ENCODE measurements around the gene INTS4.

INTS4 gene

GRCh38 chr11:77994434-77995362, at the start of gene INTS4:
INTS4 (minus strand) TSS chr11:77994668; CDS start chr11:77994643, 25 bp downstream.
- no peak for TF ChIP-seq CTCF (IDR thresholded peaks at IDR 0.05)

GRCh38 chr11:78041843-78042440, 47.5 kb upstream of the INTS4 start:
- no peak for TF ChIP-seq CTCF (IDR thresholded peaks at IDR 0.05)

DNA sequence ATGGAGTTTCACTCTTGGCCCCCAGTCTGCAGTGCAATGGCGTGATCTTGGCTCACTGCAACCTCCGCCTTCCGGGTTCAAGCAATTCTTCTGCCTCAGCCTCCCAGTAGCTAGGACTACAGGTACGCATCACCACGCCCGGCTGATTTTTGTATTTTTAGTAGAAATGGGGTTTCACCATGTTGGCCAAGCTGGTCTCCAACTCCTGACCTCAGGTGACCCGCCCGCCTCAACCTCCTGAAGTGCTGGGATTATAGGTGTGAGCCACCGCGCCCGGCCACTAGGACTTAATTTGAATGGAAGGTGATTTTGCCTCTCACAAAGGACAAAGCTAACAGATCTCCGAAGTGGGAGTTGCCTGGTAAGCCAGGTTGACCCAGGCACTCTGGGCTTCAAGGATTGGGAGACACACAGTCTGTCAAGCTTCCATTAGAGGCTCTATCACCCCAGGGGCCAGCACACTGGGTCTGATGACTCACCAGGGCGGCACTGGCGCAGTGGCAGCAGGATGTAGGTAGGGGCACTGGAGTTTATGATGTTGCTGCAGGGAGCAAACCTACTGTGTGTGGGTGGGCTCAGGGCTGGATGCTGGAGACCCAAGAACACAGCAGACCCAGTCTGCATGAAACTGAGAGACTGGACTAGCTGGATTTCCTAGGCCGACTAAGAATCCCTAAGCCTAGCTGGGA, 46.4 kb upstream of the INTS4 start:
- TF ChIP-seq CTCF (IDR thresholded peaks at IDR 0.05) = no peak

GRCh38 chr11:78039919-78040671, 45.6 kb upstream of the INTS4 start:
- no peak for TF ChIP-seq CTCF (IDR thresholded peaks at IDR 0.05)

GRCh38 chr11:78039391-78039918, 45.0 kb upstream of the INTS4 start:
- TF ChIP-seq CTCF (IDR thresholded peaks at IDR 0.05) = no peak

DNA sequence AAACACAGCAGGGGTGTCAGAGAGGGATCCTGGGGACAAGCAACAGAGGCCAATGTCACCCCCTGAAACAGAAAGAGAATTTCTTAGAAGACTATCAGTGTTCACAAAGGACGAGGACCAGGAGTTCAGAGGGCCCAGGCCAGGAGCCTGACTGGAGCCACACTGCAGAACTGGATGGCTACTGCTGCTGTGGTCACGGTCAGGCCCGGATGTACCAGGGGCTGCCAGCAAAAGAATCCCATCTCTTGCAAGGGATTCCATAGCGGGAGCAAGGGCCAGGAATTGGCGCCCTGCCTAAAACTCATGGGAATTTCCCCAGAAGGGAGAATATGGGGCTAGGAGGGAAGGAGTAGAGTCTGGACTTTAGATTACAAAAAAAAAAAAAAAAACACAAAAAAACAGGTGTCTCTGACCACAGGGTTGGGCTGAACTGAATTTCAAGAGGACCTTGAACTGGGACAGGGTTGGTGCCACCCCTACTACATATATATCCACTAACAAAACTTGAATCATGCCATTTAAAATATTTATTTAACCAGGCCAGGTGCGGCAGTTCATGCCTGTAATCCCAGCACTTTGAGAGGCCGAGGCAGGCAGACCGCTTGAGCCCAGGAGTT, 44.3 kb upstream of the INTS4 start:
- TF ChIP-seq CTCF (IDR thresholded peaks at IDR 0.05) = no peak
